HG02763 (cell line): Measurements from ENCODE around the gene ACTL8.

Source experiments
- ATAC-seq: cut with Tn5 transposase; IDR thresholded peaks from one replicate; pipeline ENCODE4 v1.9.1; 2021; ENCODE audit warnings: mild to moderate bottlenecking, moderate library complexity; ENCODE audit not compliant: unreplicated experiment

ACTL8 gene

GRCh38 chr1:17869815-17870214 is 114.7 kb downstream of the ACTL8 start:
- no peak for ATAC-seq

DNA sequence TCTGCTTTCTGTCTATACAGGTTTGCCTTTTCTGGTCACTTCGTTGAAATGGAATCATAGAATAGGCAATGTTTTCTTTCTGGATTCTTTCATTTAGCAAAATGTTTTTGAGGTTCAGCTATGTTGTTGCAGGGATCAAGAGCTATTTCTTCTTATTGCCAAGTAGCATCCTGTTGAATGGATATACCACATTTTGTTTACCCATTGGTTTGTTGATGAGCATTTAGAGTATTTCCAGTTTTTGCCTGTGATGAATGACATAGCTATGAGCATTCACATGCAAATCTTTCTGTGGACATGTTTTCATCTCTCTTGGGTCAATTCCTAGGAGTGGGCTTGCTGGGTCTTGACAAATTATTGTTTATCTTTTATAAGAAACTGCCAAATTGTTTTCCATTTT is 115.5 kb downstream of the ACTL8 start:
- no peak for ATAC-seq

- no peak for ATAC-seq
Measured at GRCh38 chr1:17873007-17873675, 118.0 kb downstream of the ACTL8 start.

DNA sequence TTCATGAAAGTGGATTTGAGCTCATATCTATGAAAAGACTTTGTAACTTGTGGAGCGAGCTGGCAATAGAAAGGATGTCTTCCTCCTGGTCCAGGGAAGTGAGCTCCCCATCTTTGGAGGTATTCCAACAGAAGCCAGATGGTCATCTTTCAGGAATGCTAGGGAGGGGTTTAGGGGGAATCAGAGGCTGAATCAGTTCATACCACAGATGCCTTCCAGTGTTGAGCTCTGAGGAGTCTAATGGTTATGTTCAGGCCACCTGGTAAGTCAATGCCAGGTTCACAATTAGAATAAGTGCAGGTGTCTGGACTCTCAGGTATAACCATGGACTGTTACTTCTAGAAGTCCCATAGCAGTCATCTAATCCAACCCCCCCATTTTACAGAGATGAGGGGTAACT is 119.1 kb downstream of the ACTL8 start:
- ATAC-seq: no peak

GRCh38 chr1:17874710-17875109 is 119.6 kb downstream of the ACTL8 start:
- no peak for ATAC-seq

- ATAC-seq: no peak
Measured at GRCh38 chr1:17875171-17875881, 120.2 kb downstream of the ACTL8 start.

DNA sequence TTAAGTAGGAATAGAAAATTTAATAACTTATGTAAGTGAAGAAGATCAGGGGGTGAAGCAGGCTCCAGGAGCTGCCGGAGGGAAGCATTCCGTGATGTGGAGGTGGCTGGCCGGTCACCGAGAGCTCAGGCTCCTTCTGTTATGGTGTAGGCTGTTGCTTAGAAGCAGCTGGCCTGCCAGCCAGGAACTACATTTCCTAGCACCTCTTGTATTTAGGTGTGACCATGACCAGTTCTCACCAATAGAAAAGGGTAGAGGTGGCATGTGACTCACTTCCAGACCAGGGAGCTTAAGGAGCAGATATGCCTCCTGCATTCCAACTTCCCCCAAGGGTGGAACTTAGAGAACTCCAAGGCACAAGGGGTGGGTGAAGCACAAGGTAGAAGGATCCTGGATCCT is 120.7 kb downstream of the ACTL8 start:
- no peak for ATAC-seq
